Stimulated activated CD8-positive, alpha-beta memory T cell treated with anti-CD3 and anti-CD28 coated beads, Interleukin-7, amount 100 ng/mL, for 24 hours (primary cell): ENCODE measurements around the gene HOXD8.

Experiments
- DNase-seq: peaks from one replicate; pipeline ENCODE4 v3.0.0-alpha.2; 2020; ENCODE audit warnings: low read depth

The HOXD8 gene

DNA sequence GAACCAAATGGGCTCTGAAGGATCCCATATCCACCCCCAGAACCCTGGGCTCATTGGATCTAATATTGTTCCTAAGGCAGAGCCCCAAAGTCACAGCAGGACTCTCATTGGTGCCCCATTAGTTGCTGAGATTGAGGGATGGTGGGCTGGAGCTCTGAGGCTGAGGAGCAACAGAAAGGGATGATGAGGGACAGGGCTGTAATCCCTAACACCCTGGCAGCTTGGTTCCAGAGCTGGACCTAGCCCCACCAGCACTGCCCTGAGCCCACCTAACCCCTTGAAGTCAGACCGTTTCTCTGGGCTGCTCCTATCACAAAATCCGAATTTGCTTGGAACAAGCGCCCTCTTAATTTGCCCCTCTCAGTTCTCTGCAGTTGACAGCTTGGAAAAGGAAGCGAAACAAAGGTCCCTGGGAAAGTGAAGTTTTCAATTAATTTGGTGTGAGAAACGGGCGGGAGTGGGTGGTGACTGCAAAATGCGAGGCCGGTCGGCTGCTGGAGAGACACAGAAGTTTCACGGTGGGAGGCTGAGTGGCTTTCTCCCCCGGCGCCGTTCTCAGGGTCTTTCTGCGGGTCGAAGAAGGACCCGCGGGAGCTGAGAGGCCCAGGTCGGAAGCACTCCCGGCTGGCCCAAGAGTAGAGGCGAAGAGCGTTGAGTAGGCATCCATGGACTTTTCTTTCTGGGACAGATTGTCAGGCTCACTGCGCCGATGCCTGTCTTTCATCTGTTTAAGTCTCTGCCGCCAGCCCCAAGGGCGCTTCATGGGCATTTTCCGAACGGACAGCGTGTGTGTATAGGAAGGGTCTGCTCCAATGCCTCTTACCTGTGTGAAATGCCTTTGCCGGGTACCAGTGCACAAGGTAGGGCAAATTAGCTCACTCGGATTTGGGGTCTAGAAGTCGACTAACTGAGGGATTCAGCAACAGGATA is 37.9 kb upstream of the HOXD8 start:
- DNase-seq = no peak

DNA sequence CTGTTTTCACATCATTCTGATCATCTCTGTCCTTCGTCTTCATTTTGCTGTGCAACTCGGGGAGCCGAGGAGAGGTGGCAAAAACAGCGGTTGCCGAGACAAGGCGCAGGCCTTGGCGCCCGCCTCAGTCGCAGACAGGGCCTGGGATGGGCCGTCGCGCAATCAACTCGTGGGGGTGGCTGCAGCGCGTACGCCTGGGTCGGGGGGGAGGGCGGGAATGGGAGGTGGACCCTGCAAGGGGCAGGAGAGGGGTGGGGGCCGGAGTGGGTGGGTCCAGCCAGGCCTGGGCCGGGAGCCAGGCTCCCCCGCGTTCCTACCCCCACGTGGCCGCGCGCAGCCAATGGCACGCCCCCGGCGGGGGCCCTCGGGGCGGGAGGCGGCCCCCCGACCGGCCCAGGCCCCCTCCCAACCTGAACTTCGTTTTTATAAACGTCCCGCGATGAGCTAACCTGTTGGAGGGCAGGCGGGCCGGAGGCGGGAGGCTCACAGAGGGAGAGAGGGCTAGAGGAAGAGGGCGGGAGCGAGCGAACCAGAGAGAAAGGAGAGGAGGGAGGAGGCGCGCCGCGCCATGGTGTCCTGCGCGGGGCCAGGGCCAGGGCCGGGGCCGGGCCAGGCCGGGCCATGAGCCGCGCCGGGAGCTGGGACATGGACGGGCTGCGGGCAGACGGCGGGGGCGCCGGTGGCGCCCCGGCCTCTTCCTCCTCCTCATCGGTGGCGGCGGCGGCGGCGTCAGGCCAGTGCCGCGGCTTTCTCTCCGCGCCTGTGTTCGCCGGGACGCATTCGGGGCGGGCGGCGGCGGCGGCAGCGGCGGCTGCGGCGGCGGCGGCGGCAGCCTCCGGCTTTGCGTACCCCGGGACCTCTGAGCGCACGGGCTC is 37.0 kb upstream of the HOXD8 start, which contains the start of gene HOXD13:
Gene HOXD13, plus strand, starts transcription at position 452 of the 875 bp plus-strand sequence. Its CDS starts 170 bp downstream, at position 622.
- DNase-seq = no peak

DNA sequence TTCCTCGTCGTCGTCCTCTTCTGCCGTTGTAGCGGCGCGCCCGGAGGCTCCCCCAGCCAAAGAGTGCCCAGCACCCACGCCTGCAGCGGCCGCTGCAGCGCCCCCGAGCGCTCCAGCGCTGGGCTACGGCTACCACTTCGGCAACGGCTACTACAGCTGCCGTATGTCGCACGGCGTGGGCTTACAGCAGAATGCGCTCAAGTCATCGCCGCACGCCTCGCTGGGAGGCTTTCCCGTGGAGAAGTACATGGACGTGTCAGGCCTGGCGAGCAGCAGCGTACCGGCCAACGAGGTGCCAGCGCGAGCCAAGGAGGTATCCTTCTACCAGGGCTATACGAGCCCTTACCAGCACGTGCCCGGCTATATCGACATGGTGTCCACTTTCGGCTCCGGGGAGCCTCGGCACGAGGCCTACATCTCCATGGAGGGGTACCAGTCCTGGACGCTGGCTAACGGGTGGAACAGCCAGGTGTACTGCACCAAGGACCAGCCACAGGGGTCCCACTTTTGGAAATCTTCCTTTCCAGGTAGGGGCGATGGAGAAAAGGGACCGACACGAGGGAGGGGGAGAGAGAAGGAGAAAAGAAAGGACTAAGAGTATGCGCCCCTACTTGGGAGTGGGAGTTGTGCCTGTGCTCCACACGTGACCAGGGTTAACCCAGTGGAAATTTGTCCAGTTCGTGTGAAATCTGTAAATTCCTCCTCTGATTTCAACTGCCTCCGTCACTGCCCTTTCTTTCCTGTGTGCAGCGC is 36.2 kb upstream of the HOXD8 start:
- no peak for DNase-seq

DNA sequence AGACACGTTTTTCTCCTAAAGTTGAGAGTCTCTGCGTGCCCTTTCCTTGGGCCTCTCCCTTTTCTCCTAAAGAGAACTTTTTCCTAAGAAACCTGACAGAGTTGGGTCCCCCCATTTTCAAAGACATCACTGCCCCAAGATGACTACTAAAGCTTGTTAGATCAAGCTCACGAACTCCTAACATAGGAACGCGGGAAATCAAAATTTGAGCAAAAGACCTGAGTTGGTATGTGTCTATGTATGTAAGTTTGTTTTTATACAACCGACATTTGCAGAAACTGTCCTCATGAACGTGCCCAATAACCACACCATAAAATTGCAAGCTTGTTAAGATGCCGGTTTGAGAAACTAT is 35.6 kb upstream of the HOXD8 start:
- no peak for DNase-seq

DNA sequence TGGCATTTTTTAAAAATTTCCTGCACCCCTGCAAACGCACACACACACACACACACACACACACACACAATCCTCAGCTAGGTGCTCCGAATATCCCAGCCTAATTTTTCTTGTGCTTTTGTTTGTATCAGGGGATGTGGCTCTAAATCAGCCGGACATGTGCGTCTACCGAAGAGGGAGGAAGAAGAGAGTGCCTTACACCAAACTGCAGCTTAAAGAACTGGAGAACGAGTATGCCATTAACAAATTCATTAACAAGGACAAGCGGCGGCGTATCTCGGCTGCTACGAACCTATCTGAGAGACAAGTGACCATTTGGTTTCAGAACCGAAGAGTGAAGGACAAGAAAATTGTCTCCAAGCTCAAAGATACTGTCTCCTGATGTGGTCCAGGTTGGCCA is 35.2 kb upstream of the HOXD8 start:
- DNase-seq = no peak

DNA sequence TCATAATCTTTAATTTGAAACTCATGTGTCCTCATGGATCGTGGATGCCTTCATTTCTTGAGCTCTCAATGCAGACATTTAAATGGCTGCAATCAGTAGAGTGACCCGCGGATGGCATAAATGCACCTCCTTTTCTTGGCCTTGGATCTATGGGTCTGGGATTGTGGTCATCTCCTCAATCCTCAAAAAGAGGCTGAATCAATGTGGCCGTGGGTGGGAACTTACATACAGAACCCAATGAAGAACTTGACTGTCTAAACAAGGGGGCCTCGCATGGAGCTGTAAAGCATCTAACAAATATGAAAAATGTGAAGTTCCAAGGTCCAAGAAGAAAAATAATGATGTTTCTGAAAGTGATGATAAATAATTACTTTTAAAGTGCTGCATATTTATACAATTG is 34.1 kb upstream of the HOXD8 start:
- no peak for DNase-seq

DNA sequence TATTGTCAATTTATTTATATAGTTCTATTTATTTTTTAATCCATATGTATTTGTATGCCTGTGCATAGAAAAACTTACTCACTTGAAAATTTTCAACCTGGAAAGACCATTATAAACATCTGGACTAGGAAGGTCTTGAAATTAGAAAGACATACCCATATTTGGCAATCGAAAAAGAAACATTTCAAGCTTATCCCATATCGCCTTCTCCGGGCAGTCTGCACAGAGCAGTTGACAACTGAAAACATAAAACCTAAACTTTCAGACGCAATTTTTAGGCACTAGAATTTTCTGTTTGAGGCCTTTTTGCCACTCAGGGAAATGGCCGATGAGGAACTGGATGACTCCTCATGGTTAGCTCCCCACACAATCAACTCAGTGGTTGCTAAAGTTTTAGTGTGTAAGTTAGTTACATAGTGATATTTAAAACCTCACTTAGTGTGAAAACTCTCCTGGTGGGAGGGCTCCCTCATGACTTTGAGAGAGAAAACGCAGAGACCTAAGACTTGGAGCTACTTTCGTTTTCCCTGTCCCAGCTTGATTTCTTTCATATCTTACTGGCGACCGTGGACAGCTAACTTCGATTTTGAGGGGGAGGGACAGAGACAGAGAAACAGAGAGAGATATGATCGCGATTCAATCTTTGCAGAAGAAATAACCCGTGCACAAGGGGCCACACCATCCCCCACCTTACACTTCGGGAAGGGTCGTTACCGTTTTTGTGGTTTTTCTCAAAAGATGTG is 33.1 kb upstream of the HOXD8 start:
- no peak for DNase-seq

DNA sequence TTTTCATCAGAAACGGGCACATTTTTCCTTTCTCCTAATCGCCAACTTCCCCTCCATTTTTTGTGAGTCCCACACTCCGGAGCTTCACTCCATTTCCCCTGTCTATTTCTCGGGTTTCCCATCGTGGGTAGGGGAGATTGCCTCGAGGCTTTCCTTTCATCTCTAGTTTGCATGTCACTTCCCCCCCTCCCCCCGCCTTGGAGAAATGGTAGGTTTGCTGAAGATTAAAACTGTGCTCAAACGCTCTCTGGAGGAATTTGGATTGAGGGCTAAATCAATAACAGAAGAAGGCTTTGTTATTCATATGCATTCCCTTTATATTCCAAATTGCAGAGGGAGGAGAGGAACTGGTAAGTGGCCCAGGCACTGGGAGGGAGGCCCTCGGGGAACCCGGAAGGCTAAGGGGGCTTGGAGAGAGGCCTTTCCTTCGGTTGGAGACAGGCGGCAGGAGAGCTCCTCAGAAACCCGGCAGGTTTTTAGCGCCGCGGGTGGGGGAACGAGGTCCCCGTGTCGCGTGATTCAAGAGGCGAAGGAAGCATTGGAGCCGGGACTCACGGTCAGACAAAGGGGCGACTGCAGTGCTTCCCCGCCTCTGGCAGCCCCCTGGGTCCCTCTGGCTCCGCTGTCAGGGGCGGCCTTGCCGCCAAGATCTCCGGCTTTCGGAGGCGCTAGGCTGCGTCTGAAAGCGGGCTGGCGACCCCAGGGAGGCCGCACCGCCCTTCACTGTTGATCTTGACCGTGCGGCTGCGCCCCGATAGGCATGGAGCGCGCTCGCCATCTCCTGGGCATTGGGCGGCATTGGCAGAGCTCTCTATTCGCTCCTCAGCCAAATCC is 32.3 kb upstream of the HOXD8 start:
- peak; percentile 30 for DNase-seq

DNA sequence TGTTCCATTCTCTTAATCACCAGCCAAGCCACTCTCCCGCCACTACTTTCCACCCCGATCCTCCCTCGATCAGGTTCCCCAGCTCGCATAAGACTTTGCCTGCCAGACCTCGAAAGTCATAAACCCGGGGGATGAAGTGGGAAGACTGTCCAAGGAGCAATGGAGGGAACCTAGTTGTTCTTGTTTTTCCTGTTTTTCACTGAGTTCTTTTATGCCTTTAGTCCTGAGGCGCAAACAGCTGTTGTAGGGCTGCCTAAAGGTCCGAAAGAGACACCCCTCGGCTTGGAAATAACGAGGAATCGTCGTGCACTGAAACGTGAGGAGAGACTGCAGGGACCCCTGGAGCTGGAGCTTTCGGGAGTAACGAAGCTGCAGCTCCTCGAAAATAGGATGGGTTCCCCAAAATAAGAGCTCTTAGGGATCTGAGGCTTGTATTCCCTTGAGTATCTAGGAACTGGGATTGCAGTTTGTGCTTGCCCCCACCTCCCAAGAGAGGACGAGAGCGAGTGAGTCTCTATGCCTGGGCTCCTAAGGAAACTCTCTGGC is 31.6 kb upstream of the HOXD8 start:
- no peak for DNase-seq

DNA sequence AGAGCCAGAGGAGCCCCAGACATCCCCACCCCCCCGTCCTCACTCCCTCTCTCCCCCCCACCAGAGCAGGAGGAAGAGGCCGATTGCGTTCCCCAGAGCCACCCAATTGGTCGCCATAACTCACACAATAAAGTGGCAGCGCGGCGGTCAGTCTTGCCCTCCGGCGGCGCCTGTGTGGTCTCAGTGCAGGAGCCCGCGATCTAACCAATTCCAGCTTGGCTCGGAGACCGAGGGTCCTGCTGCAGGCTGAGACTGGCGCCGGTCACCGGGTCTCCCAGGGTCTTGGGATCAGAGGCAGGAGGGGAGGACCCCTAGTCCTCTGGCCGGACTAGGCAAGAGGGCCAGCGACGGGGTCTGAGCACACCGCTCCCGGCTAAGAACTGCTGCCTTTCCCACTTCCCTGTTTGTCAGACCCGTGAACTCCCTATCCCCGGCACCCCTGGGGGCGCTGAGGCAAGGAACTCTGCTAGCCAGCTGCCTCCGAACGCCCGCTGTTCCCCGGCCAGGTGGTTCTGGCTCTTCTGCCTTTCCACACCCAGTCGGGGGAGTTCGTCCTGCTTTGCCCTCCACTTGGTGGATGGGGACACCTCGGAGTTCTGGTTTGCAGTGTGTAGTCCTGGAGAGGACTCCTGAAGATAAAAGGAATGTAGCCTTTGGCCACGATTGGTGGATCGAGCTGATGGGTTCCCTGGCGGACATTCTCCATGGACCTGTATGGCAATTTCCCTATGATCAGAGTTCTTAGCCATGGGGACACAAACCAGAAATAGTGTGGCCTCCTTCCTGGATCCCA is 30.9 kb upstream of the HOXD8 start:
- DNase-seq = no peak

DNA sequence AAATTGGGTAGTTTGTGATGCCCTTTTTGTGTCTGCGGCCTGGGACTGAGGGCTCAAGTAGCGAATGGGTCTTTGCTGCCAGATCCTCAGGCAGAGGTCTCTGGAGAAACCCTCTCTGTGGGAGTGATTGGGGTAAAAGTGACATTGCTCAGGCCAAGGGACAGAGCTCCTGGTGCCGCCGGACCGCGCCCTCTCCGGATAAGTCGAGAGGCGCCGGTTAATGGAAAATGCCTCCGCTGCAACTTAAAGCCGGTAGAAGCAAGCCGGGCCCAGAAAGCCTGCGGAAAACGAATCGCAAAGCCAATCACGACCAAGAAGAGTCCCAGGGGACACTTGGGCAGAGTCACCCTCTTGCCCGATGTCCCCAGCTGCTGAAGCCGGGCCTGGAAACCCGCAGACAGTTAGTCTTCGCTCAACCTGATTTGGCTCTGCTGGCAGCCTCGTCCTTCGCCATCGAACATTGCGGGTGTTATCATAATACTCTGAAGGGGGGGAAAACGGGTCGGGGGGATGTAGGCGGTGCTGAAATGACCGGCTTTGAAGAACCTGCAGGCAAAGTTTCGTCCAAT is 30.3 kb upstream of the HOXD8 start:
- DNase-seq = no peak

DNA sequence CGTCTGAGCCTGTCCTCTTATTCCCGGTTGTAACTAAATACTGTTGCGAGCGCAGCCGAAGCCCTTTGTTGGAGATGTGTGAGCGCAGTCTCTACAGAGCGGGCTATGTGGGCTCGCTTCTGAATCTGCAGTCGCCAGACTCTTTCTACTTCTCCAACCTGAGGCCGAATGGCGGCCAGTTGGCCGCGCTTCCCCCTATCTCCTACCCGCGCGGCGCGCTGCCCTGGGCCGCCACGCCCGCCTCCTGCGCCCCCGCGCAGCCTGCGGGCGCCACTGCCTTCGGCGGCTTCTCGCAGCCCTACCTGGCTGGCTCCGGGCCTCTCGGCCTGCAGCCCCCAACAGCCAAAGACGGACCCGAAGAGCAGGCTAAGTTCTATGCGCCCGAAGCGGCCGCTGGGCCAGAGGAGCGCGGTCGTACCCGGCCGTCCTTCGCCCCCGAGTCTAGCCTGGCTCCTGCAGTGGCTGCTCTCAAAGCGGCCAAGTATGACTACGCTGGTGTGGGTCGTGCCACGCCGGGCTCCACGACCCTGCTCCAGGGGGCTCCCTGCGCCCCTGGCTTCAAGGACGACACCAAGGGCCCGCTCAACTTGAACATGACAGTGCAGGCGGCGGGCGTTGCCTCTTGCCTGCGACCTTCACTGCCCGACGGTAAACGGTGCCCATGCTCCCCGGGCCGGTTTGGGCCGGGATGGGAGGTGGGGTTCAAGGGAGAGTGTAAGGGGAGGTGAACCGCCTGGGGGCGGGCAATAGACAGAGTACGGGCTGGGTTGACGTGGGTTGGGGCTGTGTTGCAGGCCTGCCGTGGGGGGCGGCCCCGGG is 29.6 kb upstream of the HOXD8 start, which contains the start of gene HOXD12:
Gene HOXD12, plus strand, starts transcription at position 68 of the 819 bp plus-strand sequence. Its CDS starts 7 bp downstream, at position 75.
- DNase-seq = no peak

DNA sequence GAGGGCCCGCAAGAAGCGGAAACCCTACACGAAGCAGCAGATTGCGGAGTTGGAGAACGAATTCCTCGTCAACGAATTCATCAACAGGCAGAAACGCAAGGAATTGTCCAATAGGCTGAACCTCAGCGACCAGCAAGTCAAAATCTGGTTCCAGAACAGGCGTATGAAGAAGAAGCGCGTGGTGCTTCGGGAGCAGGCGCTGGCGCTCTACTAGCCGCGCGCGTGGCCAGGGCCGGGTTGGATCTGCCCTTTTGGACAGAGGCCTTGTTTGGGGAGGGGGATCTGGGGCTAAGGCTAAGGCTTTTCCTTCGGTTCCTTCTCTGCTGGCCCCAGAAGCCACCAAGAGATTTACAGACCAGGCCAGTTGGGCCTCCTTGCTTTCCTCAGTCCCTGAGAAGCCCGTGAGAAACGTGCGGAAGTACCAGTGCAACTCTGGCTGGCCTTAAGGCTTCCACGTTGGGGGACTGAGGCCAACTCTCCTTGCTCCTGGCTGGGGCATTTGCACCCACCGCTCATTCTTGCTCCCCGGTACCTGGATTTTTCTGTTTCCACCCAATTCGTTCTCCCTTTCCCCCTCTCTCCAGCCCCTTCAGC is 28.9 kb upstream of the HOXD8 start:
- no peak for DNase-seq

DNA sequence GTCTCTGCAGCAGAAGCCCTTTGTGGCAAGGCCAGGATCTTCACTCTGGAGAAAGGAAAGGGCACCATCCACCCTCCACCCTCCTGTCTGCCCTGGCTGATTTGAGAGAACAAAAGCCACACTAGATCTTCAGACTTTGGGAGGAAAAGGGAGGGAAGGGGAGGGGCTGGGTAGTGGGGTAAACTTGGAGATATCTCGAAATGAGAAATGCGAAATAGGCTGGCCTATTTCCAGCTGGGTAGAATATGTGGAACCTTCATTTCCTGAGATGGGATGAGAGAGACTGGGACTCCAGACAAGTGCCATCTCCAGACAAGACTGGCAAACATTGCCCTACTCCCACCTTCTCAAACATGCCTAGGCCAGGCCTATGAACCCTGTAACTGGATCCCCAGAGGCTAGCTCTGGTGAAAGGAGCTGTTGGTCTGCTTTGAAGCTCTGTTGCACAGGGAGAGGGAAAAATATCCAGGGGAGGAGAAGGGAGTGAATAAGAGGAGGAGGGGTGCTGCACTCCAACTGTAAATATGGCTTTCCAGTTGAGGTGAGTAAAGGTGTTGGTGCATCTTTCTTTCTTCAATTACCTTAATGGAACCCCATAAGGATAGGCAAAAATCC is 28.2 kb upstream of the HOXD8 start:
- DNase-seq = no peak

DNA sequence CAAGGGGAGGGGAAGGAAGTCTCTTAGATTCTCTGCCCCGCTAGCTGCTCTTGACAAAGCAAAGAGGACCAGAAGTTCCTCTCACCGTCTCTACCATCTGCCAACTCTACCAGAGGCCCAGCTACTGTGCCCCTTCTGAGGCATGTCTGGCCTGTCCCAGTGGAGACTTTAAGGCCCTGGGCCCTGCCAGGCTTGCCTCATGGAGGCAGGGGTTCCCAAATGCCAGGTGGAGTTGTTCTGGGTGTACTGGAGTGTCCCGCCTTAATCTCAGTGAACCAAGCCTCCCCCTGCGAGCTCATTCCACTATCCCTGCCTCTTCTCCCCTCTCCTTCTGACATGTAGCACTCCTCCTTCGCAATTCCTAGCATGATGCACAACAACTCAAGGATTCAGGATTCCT is 27.7 kb upstream of the HOXD8 start:
- no peak for DNase-seq

DNA sequence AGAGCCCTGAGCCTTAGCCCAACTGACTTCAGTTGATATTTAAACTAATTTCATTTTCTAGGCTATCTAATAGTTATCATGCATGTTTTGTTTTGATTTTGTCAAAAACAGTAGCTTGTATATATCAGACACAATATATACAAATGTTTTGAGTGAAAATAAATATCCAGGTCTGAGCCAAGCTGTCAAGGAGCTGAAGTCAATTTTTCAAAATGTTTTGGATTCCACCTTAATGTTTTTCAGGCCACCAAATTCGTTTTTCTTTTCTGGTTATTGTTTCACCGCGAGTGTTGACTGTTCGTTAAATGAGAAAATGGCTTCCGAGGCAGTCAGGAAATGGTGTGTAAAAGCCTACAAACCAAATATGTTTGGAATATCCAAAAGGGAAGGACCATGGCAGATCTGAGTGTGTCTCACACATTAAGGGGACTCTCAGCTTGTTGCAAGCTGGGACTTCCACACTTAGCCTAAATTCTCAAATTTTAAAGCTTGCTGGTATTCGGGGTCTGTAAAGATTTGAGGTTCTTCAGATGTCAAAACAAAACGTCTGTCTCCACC is 27.1 kb upstream of the HOXD8 start:
- no peak for DNase-seq

DNA sequence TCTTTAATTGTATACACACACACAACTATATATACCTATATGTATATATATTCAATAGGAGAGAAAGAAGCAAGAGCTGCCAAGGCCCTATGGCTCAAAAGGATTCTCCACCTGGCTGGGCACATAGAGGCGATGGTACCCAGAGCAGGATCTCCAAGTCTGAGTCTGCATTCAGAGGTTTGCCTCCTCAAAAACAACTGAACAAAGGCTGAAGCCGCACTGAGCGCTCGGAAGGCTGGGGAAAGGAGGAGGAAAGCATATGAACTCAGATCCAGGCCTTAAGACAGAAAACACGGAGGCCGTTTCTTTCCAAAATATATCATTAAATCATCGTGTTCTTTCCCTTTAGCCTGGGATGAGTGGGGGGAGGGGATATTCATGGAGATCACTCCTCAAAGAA is 26.3 kb upstream of the HOXD8 start:
- no peak for DNase-seq
